ENCODE results near the gene PRMT2. TPM values are rescaled to one million over a fixed set of nuclear protein-coding genes. Genes with fewer than 3 reads are reported as not detected.

Gene PRMT2
- total and polyA plus RNA-seq, 2 donors (not counting 1 experiment from before 2014, with no cell fraction given), result 152 to 169 TPM

GRCh38 chr21:46665566-46665965, 30.1 kb downstream of the PRMT2 start:
- no peaks in the 10 kb centered on the region for H3K4me1 ChIP-seq (ENCODE audit: control insufficient read depth, extremely low read depth, insufficient read depth, low read length)
- no peak overlapping the region for H2AFZ ChIP-seq (ENCODE audit: low read length)
- DNase-seq (ENCODE audit: low read depth in 2 of 2), result no peak
- no peaks in the 10 kb centered on the region for H3K9me3 ChIP-seq (ENCODE audit: control insufficient read depth, insufficient read depth, low read depth, low read length)
- no peak overlapping the region for H3K27ac ChIP-seq (ENCODE audit: insufficient read depth, low read length)
- H3K4me2 ChIP-seq (ENCODE audit: extremely low read depth, insufficient read depth, low read length), result no peak overlapping the region
- H3K36me3 ChIP-seq (ENCODE audit: control insufficient read depth, insufficient read depth, low read length), result peaks cover 5% of the 10 kb centered on the region
- H3K4me3 ChIP-seq (replicated peaks in 1 of 4; ENCODE audit: control extremely low read depth in 1 of 4, insufficient read depth in 1 of 4, low read depth in 3 of 4, low read length in 4 of 4), result no peak overlapping the region
- TF ChIP-seq CTCF (conservative IDR thresholded peaks at IDR 0.05 in 1 of 2, IDR thresholded peaks at IDR 0.05 in 1 of 2; ENCODE audit: low read depth in 1 of 2, low read length in 2 of 2), result no peak
- no peak for TF ChIP-seq EZH2 (IDR thresholded peaks at IDR 0.05; ENCODE audit: low read length, missing control alignments)
- H4K20me1 ChIP-seq (ENCODE audit: control insufficient read depth, extremely low read depth, insufficient read depth, low read length), result no peaks in the 10 kb centered on the region
- H3K79me2 ChIP-seq (ENCODE audit: control insufficient read depth, insufficient read depth, low read length), result no peaks in the 10 kb centered on the region
- H3K9ac ChIP-seq (ENCODE audit: insufficient read depth, low read length), result no peak overlapping the region
- no peaks in the 10 kb centered on the region for H3K27me3 ChIP-seq (ENCODE audit: control insufficient read depth, insufficient read depth, low read length)

- TF ChIP-seq EZH2 (IDR thresholded peaks at IDR 0.05; ENCODE audit: low read length, missing control alignments) (no peak), CTCF (conservative IDR thresholded peaks at IDR 0.05 in 1 of 2, IDR thresholded peaks at IDR 0.05 in 1 of 2; ENCODE audit: low read depth in 1 of 2, low read length in 2 of 2) (no peak)
Observed at GRCh38 chr21:46666941-46667740, 31.7 kb downstream of the PRMT2 start.

GRCh38 chr21:46667741-46668380, 32.4 kb downstream of the PRMT2 start:
- Histone ChIP-seq H4K20me1 (ENCODE audit: control insufficient read depth, extremely low read depth, insufficient read depth, low read length) (no peaks in the 10 kb centered on the region), H3K27me3 (ENCODE audit: control insufficient read depth, insufficient read depth, low read length) (peaks cover 2% of the 10 kb centered on the region), H3K79me2 (ENCODE audit: control insufficient read depth, insufficient read depth, low read length) (no peaks in the 10 kb centered on the region), H3K9ac (ENCODE audit: insufficient read depth, low read length) (no peak overlapping the region), H3K4me3 (replicated peaks in 1 of 4; ENCODE audit: control extremely low read depth in 1 of 4, insufficient read depth in 1 of 4, low read depth in 3 of 4, low read length in 4 of 4) (peak overlapping the region; percentile 40 to 60 (median 56)), H3K36me3 (ENCODE audit: control insufficient read depth, insufficient read depth, low read length) (peaks cover 5% of the 10 kb centered on the region), H3K4me2 (ENCODE audit: extremely low read depth, insufficient read depth, low read length) (peak overlapping the region; percentile 90), H3K27ac (ENCODE audit: insufficient read depth, low read length) (no peak overlapping the region), H3K4me1 (ENCODE audit: control insufficient read depth, extremely low read depth, insufficient read depth, low read length) (no peaks in the 10 kb centered on the region), H2AFZ (ENCODE audit: low read length) (peak overlapping the region; percentile 52), H3K9me3 (ENCODE audit: control insufficient read depth, insufficient read depth, low read depth, low read length) (no peaks in the 10 kb centered on the region)
- TF ChIP-seq EZH2 (IDR thresholded peaks at IDR 0.05; ENCODE audit: low read length, missing control alignments) (no peak), CTCF (conservative IDR thresholded peaks at IDR 0.05 in 1 of 2, IDR thresholded peaks at IDR 0.05 in 1 of 2; ENCODE audit: low read depth in 1 of 2, low read length in 2 of 2) (no peak)
- DNase-seq (ENCODE audit: low read depth in 2 of 2), result peak; percentile 39 to 69

More at GRCh38 chr21:46666941-46667740, 31.7 kb downstream of the PRMT2 start:
- Histone ChIP-seq H3K79me2 (ENCODE audit: control insufficient read depth, insufficient read depth, low read length) (no peaks in the 10 kb centered on the region), H3K36me3 (ENCODE audit: control insufficient read depth, insufficient read depth, low read length) (peaks cover 5% of the 10 kb centered on the region), H3K9me3 (ENCODE audit: control insufficient read depth, insufficient read depth, low read depth, low read length) (no peaks in the 10 kb centered on the region), H3K4me3 (replicated peaks in 1 of 4; ENCODE audit: control extremely low read depth in 1 of 4, insufficient read depth in 1 of 4, low read depth in 3 of 4, low read length in 4 of 4) (peak overlapping the region; percentile 40 to 60 (median 56)), H3K4me1 (ENCODE audit: control insufficient read depth, extremely low read depth, insufficient read depth, low read length) (no peaks in the 10 kb centered on the region), H3K4me2 (ENCODE audit: extremely low read depth, insufficient read depth, low read length) (peak overlapping the region; percentile 90), H4K20me1 (ENCODE audit: control insufficient read depth, extremely low read depth, insufficient read depth, low read length) (no peaks in the 10 kb centered on the region), H3K9ac (ENCODE audit: insufficient read depth, low read length) (no peak overlapping the region), H3K27ac (ENCODE audit: insufficient read depth, low read length) (no peak overlapping the region), H3K27me3 (ENCODE audit: control insufficient read depth, insufficient read depth, low read length) (peaks cover 2% of the 10 kb centered on the region), H2AFZ (ENCODE audit: low read length) (peak overlapping the region; percentile 52)
- DNase-seq (ENCODE audit: low read depth in 2 of 2), result peak in 1 of 2 donors; percentile 48
